Measurements from ENCODE around the gene RBBP8NL. TPM values are rescaled to one million over a fixed set of nuclear protein-coding genes. Genes with fewer than 3 reads are reported as not detected.

RBBP8NL gene
- total RNA-seq, 1 experiment from 2014 or later: not detected

DNA sequence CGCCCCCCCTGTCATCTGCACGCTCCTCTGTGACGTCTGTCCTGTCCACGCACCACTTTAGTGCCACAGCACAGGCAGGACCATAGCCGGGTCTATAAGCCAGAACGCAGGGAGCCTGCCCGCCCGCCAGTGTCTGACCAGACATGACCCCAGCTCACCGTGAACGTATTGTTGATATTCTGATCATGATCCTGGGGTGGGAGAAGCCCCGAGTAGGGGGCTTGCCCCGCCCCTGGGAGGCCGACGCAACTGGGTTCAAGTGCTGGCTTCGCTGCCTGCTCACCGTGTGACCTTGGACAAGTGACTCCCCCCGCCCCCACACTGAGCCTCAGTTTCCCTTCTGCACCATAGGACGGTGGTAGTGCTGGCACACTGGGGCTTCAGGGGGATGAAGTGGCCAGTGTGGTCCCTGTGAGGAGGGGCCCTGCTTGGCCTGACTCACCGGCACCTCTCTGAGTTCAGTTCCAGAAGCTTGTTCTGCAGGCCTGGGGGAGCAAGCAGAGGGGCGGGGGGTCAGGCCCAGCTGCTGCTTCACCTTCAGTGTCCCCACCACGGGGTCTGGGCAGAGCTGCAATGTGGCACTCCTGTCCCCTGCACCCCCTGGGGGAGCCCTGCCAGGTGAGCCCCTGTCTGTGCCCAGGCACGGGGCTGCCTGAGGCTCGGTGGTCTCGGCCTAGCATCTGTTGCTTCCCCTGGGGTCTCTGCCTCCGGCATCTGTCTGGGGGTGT, 9.2 kb downstream of the RBBP8NL start:
- Histone ChIP-seq H3K36me3 (no peaks in the 10 kb centered on the region), H3K27me3 (no peaks in the 10 kb centered on the region), H3K4me3 (no peak overlapping the region), H3K9me3 (no peaks in the 10 kb centered on the region)
- no peak for DNase-seq

DNA sequence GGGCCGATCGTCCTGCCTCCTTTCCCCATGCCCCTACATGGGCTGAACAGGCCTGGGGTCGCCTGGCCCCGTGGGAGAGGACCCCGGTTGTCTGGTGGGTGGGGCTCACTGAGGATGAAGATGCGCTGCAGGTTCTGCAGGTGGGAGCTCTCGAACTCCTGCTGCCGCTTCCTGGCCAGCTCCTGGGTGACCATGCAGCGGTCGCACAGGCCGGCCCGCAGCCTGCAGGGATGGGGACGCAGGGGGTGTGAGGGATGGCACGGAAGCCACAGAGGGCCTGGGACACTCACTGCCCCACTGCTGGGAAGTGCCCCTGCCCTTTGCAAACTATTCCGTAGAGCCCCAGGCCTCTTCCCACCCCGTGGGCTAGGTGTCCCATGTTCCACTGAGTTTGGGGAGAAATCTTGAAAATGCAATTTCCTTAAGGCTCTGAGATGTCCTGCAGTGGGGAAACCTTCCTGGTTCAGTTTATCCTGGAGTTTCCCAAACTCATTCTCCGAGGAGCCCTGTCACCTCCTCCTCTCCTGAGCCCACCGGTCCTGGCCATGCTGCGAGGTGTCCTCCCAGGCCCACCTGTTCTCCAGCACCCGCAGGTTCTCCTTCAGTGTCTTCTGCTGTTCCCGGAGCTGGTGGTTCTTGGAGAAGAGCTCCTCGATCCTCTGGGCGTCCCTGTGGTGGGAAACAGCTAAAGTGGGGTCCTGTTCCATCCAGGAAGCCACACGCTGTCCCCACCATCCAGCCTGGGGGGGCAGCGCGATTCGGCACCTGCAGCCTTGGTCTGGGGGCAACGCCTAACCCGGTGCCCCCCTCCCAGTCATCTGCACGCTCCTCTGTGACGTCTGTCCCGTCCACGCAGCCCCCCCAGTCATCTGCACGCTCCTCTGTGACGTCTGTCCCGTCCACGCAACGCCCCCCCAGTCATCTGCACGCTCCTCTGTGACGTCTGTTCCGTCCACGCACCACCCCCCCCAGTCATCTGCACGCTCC, 10.4 kb downstream of the RBBP8NL start:
- Histone ChIP-seq H3K27me3 (no peaks in the 10 kb centered on the region), H3K4me3 (no peak overlapping the region), H3K36me3 (no peaks in the 10 kb centered on the region), H3K9me3 (no peaks in the 10 kb centered on the region)
- DNase-seq: no peak

DNA sequence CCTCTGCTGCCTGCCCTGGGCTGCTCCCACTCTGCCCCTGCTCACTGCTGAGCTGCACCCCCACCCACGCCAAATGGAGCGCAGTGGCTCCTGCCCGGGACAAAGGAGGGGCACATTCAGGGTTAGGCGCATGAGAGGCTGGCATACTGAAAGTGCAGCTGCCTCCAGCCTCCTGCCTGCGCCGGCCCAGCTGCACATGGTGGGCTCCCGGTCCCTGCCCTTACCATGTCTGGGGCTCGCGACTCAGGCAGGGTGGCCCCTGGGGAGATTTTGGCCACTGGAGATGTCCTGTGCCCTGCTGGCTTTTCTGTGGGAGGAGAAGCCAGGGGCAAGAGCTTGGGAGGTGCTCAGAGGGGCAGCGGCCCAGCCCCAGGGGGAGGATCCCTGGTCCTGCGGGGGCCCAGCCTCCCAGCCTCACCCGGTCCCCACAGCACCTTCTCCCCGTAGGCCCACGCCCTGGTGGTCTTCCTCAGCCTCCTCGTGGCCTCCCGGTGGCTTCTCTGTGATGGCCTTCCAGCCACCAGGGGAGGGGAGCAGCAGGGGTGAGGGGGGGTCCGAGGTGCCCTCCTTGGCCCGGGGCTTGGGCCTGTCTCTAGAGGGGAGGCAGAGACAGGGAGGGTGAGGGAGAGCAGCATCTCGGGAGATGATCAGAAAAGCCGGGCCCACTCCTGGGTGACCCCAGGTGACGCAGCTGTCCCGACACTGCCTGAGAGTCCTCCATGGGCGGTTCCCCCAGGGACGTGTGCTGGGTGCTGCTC, 11.8 kb downstream of the RBBP8NL start:
- H3K27me3 ChIP-seq: no peaks in the 10 kb centered on the region
- H3K36me3 ChIP-seq: no peaks in the 10 kb centered on the region
- DNase-seq: no peak
- H3K9me3 ChIP-seq: no peaks in the 10 kb centered on the region
- no peak overlapping the region for H3K4me3 ChIP-seq

DNA sequence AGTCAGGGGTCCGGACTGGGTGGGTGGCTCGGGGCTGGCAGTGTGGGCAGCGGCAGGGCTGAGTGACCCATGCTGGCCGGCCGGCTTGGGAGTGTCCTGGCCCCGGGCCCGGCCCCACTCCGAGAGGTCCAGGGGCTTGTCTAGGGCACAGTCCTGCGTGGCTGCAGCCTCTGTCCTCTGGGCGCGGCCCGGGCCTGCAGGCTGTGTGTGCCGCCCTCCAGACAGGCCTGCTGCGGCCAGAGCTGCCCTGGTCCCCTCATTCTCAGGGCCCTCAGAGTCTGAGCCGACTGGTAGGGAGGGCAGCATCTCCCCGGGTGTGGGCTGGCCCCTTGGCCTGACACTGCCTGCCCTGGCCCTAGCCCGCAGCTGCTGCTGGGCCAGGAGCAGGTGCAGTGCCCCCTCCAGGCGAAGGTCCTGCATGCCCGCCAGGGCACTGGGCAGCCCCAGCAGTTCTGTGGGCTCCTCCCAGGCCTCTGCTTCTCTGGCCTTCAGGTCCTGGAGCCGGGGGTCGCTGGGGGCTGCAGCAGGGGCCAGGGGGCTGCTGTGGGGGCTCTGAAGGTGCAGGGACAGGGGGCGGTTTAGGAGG, 13.3 kb downstream of the RBBP8NL start:
- Histone ChIP-seq H3K27me3 (no peaks in the 10 kb centered on the region), H3K36me3 (no peaks in the 10 kb centered on the region), H3K4me3 (no peak overlapping the region), H3K9me3 (no peaks in the 10 kb centered on the region)
- DNase-seq: no peak

DNA sequence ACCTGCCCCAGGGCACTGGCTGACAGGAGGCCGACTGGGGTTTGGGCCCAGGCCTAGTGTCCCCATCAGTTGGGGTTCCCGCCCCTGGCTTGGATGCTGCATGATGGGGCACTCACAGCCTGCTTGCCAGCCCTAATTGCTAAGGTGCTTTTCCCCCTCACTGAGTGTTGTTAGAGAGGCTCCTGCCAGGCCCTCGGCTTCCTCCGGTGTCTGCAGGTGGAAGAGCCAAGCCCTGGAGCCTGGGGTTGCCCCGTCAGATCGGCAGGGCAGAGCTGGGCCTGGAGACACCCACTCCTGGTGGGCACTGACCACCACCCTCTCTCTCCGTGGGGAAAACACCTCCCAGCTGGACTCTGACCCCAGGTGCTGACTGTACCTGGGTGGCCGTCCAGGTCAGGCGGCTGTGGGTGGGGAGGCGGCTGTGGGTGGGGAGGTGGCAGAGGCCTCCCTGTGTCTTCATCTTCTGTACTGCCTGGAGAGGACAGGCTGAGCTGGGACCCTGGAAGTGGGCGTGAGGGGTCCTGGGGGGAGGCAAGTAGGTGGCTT, 14.2 kb downstream of the RBBP8NL start:
- no peak for DNase-seq
- H3K36me3 ChIP-seq: no peaks in the 10 kb centered on the region
- no peaks in the 10 kb centered on the region for H3K9me3 ChIP-seq
- H3K27me3 ChIP-seq: no peaks in the 10 kb centered on the region
- no peak overlapping the region for H3K4me3 ChIP-seq

DNA sequence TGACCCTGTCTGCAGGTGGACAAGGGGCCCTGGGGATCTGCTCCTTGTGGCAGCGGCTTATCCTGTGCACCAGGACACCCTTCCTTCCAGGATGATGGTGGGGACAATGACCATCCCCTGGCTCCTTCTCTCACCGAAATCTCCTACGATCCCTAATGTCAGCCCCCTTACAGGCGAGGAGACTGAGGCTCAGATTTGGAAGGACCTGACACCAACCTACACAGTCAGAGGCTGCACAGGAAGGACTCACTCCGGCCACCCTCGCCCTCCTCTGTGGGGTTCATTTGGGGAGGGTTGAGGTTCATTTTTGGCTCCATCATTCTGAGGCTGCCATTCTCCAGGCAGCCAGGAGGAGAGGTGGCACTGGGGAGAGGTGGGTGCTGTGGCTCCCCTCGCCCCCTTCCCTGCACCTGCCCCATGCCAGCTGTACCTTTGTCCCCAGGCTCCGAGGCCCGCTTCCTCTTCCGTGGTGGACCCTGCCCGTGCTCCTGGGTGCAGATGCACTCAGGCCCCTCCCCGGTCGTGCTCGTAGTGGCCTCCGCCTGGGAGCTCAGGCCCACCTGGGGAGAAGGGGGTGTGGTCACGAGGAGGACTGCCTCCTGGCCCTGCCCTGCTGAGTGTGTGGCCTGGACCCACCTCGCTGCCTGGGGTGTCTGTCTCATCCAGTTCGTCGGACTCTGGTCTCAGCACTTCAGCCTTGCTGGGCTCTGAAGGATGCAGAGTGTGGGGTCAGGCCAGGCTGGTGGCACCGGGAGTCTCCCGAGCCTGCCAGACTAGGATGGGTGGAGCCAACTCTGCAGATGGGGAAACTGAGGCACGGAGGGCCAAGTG, 14.9 kb downstream of the RBBP8NL start:
- Histone ChIP-seq H3K27me3 (no peaks in the 10 kb centered on the region), H3K9me3 (no peaks in the 10 kb centered on the region)
- DNase-seq: no peak

DNA sequence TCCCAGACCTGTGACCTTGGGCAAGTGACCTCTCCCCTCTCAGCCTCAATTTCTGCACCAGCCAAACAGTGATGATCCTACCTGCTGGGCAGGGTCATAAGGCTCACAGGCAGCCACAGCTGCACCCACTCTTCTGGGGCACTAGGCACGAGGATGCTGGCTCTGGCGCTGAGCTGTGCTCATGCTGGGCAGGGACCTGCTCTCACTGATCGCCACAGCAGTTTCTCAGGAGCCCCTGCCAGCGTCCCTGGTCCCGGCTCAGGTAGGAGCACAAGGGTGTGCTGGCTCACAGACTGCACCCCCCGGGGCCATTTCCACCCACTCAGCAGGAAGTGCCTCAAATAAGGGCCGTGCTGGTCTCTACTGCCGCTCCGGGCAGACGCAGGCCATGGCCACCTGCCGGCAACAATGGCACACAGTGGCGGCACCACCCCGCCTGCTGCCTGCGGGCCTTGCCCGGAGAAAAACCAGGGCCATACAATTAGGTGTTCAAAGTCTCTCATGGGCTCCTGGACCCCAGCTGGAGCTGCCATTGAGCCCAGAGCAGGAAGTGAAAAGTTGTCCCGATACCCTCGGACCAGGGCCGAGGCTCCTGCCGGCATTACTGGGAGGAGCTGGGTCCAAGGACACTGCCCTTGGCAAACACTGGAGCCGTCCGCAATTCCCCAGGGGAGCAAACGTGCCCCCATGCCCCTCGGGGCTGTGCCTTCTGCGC, 15.7 kb downstream of the RBBP8NL start:
- no peaks in the 10 kb centered on the region for H3K9me3 ChIP-seq
- no peaks in the 10 kb centered on the region for H3K36me3 ChIP-seq
- no peak overlapping the region for H3K4me3 ChIP-seq
- DNase-seq: no peak
- no peaks in the 10 kb centered on the region for H3K27me3 ChIP-seq

More for the DNA sequence above, 14.9 kb downstream of the RBBP8NL start:
- no peaks in the 10 kb centered on the region for H3K36me3 ChIP-seq
- no peak overlapping the region for H3K4me3 ChIP-seq

DNA sequence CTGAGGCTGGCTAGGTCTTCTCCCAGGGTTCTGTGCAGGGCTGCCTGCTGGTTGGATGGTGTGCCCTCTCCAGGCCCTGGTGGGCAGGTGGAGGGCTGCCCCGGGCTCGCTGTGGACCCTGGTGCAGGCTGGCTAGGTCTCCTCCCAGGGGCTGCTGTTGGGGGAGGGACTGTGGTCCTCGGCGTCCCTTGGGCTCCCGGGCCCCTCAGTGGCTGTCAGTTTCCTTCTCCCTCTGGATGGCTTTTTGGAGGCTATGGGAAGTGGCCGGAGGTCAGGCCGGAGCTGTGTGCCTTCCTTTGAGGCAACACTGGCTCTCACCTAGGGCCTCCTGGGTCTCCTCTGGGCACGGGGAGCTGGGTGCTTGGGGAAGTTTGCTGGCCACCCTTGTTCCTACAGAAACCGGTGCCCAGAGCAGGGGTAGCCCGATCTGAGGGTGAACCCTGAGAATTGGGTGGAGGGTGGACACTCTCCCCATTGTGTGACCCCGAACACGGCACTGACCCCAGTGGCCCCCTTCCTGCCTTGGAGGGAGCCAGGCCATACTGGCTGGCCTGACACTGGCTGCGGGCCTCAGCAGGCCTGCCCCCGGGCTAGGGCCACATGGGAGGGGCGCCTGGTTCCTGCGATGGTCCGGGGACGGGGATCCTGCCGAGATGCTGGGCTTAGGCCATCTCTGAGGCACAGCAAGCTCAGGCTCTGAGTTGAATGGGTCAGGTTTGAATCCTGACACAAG, 16.4 kb downstream of the RBBP8NL start:
- no peaks in the 10 kb centered on the region for H3K27me3 ChIP-seq
- H3K36me3 ChIP-seq: no peaks in the 10 kb centered on the region
- no peak for DNase-seq

DNA sequence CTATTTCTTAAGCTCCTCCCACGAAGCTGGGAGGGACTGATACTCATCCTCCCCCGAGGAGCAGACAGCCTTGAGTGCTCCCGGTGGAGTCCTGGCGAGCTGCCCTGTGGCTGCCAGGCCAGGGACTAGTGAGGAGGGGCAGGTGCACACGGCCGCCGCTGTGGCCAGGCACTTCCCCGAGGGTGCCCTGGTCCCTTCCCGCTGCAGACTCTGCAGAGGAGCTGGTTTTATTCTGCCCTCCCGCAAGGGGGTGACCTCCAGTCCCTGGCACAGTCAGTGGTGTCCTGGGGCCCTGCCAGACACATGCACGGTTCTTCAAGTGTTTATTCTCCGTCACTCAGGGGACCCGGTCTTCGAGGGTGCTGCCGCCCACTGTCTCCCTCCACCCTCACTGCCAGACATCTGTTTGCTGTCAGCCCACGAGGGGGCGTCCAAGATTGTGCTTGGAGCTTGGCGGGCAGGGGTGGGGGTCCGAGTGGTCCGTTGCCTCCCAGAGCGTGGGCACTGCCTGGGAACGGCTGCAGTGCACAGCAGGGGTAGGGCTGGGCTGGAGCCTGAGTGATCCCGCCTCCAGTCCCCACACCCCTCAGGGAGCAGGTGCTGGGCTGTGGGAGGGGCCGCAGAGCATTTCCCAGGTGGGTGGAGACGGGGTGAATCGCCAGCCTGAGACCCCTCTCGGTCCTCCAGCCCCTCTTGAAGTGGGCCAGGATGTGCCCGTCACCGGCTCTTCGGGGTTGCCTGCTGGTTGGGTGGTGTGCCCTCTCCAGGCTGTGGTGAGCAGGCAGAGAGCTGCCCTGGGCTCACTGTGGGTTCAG, 17.2 kb downstream of the RBBP8NL start:
- Histone ChIP-seq H3K4me3 (no peak overlapping the region), H3K9me3 (no peaks in the 10 kb centered on the region), H3K27me3 (no peaks in the 10 kb centered on the region), H3K36me3 (no peaks in the 10 kb centered on the region; the same call in 1 of the 2 replicates)
- peak; percentile 42 for DNase-seq

More for the DNA sequence above, 16.4 kb downstream of the RBBP8NL start:
- Histone ChIP-seq H3K9me3 (no peaks in the 10 kb centered on the region), H3K4me3 (no peak overlapping the region)

DNA sequence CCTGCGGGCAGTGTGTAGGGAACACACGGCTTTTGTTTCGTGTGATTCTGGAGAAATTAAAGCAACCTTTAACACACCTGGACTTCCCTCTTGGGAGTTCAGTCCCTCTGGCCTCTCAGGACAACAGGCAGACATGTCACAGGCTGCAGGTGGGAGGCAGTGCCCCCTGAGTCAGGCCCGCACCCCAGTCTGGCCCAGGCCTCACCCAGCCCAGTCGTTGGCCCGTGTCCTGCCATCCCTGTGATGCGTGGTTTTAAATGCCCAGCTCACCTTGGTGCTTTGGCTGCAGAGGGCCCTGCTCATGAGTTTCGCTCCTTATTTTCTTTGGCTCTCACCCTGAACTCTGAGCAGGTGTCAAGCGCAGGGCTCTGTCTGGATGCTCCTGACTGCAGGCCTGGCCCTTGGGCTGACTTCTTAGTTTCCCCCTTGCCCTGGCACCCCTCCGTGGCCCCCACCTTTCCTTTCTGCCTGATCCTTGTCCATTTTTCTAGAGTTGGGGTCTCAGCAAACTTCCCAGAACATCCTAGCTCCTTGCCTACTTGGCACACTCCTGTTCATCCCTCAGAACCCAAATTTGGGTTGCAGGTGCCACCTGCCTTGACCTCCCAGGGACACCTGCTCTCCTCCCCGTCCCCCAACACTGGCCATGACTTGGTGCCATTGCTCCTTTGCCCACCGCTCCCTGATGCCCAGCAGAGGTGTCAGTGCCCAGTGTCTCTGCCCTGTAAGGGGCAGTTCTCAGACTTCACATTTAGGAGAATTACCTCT, 18.1 kb downstream of the RBBP8NL start:
- no peak for DNase-seq
- peaks cover 2% of the 10 kb centered on the region; the same call in 1 of the 2 replicates for H3K36me3 ChIP-seq
- no peaks in the 10 kb centered on the region for H3K27me3 ChIP-seq
- no peaks in the 10 kb centered on the region for H3K9me3 ChIP-seq
- no peak overlapping the region for H3K4me3 ChIP-seq

DNA sequence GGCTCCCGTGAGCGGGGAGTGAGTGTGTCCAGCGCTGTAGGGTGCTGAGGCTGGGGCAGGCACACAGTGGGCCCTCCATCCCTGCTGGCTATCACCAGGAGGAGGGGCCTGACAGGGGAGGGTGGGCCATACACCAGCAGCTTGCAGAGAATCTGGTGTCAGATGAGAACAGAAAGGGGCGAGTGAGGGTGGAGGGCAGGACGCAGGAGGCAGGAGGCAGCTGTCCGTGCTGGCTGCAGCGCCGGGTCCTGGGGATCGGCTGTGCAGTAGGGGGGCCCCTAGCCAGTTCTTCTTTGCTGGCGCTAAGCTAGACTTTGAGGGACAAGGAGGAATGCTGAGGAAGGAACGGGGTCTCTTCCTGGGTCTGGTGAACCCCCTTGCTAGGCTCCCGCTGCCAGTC, 18.7 kb downstream of the RBBP8NL start:
- H3K4me3 ChIP-seq: no peak overlapping the region
- H3K36me3 ChIP-seq: peaks cover 3% of the 10 kb centered on the region
- DNase-seq: no peak

DNA sequence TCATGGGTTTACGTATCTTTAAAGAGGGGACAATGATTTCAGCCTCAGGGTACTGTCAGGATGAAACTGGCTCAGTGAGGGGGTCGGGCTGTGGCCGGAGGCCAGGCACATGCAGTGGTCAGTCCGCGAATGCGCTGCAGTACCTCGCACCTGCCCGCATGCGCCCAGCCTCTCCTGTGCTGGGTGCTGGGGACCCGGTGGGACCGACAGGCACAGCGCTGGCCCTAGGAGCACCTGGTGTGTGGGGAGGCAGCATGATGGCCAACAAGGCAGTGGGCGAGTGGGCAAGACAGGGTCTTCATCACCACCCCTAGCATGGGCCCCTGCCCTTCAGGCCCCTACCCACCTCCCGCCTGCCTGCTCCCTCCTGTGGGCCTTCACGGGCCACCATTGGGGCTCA, 19.3 kb downstream of the RBBP8NL start:
- Histone ChIP-seq H3K9me3 (no peaks in the 10 kb centered on the region), H3K4me3 (no peak overlapping the region), H3K36me3 (peaks cover 3% of the 10 kb centered on the region), H3K27me3 (no peaks in the 10 kb centered on the region)
- DNase-seq: no peak

More for the DNA sequence above, 18.7 kb downstream of the RBBP8NL start:
- H3K9me3 ChIP-seq: no peaks in the 10 kb centered on the region
- no peaks in the 10 kb centered on the region for H3K27me3 ChIP-seq

All from MG63 (cell line).